Neural progenitor cell (in vitro differentiated cells): ENCODE data around the gene HMX1.

ENCODE experiments used
- EZH2 ChIP-seq: fragments of 200-600 bp; sonication (generic); IDR thresholded peaks from 2 replicates; pipeline ENCODE4 v1.6.1; 2017; ENCODE audit warnings: antibody characterized with exemption, mild to moderate bottlenecking, moderate library complexity
- EZH2phosphoT487 ChIP-seq: fragments of 200-600 bp; sonication (generic); IDR thresholded peaks from 2 replicates; pipeline ENCODE4 v1.6.1; 2017; ENCODE audit warnings: antibody characterized with exemption
- TF ChIP-seq, protein P1 (sequence below): fragments of 200-600 bp; sonication (generic); IDR thresholded peaks from 2 replicates; pipeline ENCODE4 v1.5.1; 2017; ENCODE audit warnings: antibody characterized with exemption, mild to moderate bottlenecking

DNA sequence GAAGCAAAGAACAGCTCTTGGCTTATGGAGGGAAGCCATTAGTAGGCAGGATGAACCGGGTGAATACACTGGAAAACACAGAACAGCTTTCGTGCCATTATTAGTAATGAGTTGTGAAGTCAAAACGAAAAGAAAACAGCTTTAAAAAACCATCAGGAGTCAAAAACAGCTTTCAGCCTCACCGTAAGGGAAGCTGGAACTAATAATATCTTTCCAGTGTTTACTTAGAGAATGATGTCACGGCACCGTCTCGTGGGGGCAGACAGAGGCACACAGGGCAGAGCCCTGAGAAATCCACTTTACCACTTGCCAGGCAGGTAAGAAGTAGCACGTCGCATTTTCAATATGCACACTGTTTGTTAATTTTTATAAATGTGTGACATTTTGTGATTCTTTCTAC lies 37.9 kb upstream of the HMX1 start:
- TF ChIP-seq, protein P1, sequence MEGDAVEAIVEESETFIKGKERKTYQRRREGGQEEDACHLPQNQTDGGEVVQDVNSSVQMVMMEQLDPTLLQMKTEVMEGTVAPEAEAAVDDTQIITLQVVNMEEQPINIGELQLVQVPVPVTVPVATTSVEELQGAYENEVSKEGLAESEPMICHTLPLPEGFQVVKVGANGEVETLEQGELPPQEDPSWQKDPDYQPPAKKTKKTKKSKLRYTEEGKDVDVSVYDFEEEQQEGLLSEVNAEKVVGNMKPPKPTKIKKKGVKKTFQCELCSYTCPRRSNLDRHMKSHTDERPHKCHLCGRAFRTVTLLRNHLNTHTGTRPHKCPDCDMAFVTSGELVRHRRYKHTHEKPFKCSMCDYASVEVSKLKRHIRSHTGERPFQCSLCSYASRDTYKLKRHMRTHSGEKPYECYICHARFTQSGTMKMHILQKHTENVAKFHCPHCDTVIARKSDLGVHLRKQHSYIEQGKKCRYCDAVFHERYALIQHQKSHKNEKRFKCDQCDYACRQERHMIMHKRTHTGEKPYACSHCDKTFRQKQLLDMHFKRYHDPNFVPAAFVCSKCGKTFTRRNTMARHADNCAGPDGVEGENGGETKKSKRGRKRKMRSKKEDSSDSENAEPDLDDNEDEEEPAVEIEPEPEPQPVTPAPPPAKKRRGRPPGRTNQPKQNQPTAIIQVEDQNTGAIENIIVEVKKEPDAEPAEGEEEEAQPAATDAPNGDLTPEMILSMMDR: no peak
- no peak for TF ChIP-seq EZH2phosphoT487
- TF ChIP-seq EZH2: no peak
